HK-2 (cell line): ENCODE data around the gene FLNB.
"Not testable (repeated sequence)": the region's sequence is repeated elsewhere in the genome, so short reads cannot be mapped to it uniquely, and the experiment has no call there.

Experiments
- DNase-seq: peaks from one replicate; pipeline ENCODE4 v3.0.0-alpha.2; 2018; ENCODE audit not compliant: unreplicated experiment

The FLNB gene

GRCh38 chr3:57982561-57983243, 25.5 kb upstream of the FLNB start:
- no peak for DNase-seq

- DNase-seq: peak; percentile 68
Measured at GRCh38 chr3:57983734-57984518, 24.3 kb upstream of the FLNB start.

- no peak for DNase-seq
Measured at GRCh38 chr3:57985176-57985983, 22.8 kb upstream of the FLNB start.

- DNase-seq: no peak
Measured at GRCh38 chr3:57985984-57986246, 22.3 kb upstream of the FLNB start.

GRCh38 chr3:57986261-57986660, 22.0 kb upstream of the FLNB start:
- DNase-seq: no peak

GRCh38 chr3:57989198-57989597, 19.0 kb upstream of the FLNB start:
- DNase-seq: not testable (repeated sequence)

- no peak for DNase-seq
Measured at GRCh38 chr3:57989646-57990045, 18.6 kb upstream of the FLNB start.

- DNase-seq: no peak
Measured at GRCh38 chr3:57992452-57993213, 15.6 kb upstream of the FLNB start.

- DNase-seq: no peak
Measured at GRCh38 chr3:57998366-57999283, 9.6 kb upstream of the FLNB start.

GRCh38 chr3:57999417-58000115, 8.7 kb upstream of the FLNB start:
- no peak for DNase-seq

- DNase-seq: no peak
Measured at GRCh38 chr3:58000306-58001085, 7.7 kb upstream of the FLNB start.

- no peak for DNase-seq
Measured at GRCh38 chr3:58001086-58001467, 7.1 kb upstream of the FLNB start.

GRCh38 chr3:58001979-58002378, 6.2 kb upstream of the FLNB start:
- no peak for DNase-seq

GRCh38 chr3:58003093-58003492, 5.1 kb upstream of the FLNB start:
- DNase-seq: no peak

- DNase-seq: no peak
Measured at GRCh38 chr3:58004973-58005372, 3.2 kb upstream of the FLNB start.

GRCh38 chr3:58005669-58006068, 2.6 kb upstream of the FLNB start:
- no peak for DNase-seq

- no peak for DNase-seq
Measured at GRCh38 chr3:58006661-58007060, 1.6 kb upstream of the FLNB start.

GRCh38 chr3:58009026-58009748, 965 bp downstream of the FLNB start:
- DNase-seq: peak; percentile 16
